ENCODE measurements around the gene BCAS3.
"Not testable (repeated sequence)": the region's sequence is repeated elsewhere in the genome, so short reads cannot be mapped to it uniquely, and the experiment has no call there.

The BCAS3 gene

GRCh38 chr17:60798576-60798975, 120.9 kb downstream of the BCAS3 start:
- DNase-seq (ENCODE audit: low read depth) = no peak

GRCh38 chr17:60802377-60802776, 124.7 kb downstream of the BCAS3 start:
- no peak for DNase-seq (ENCODE audit: low read depth)

DNA sequence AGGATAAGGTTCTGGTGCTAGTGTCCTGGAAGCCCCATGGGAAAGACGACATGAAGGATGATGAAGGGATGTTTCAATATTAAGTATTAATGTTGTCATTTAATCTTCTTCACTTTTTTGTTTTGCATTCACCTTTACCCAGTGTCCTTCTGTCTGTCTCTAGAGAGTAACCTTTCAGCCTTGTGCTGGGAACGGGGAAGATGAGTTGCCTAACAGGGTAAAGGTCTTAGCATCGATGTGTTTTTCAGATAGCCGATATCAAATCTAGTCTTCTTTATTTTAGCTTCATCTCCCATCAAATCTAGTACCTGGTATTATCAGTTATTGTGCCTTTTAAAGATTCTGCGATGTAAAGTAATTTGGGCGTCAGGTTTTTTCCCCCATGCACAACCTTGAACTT, 125.4 kb downstream of the BCAS3 start:
- DNase-seq (ENCODE audit: low read depth) = no peak

DNA sequence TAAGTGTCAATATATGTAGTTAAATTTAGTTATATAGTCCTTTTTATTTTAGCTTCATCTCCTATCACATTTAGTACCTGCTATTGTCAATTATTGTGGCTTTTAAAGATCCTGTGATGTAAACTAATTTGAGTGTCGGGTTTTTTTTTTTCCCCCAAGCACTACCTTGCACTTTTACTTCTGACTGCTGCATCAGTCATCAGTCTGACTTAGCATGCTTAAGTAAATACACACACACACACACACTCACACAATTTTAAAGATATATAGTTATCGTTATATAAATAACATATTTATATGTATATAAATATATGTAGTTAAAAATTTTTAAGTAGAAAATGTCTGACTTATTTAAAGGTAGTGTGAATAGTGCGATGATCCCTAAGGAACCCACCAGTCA, 127.2 kb downstream of the BCAS3 start:
- DNase-seq (ENCODE audit: low read depth) = no peak

DNA sequence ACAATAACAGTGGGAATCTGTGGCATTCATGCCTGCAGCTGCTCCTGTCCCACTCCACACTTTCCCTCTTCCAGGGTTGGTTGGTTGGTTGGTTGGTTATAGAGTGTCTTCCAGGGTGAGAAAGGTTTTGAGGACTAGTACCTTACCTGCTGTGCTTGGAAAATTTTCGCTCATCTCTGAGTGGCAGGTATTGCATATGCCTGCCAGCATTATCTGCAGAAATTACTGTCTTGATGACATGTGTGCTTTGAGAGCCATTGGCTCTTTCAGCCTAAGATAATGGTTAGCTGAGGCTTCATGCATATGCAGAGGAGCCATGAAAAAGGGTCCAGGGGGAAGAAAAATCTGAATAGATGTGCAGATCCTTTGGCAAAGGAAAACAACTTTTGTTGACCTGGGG, 131.8 kb downstream of the BCAS3 start:
- DNase-seq (ENCODE audit: low read depth) = no peak

DNA sequence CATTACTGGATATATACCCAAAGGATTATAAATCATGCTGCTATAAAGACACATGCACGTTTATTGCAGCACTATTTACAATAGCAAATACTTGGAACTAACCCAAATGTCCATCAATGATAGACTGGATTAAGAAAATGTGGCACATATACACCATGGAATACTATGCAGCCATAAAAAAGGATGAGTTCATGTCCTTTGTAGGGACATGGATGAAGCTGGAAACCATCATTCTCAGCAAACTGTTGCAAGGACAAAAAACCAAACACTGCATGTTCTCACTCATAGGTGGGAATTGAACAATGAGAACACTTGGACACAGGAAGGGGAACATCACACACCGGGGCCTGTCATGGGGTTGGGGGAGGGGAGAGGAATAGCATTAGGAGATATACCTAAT, 137.3 kb downstream of the BCAS3 start:
- DNase-seq (ENCODE audit: low read depth) = not testable (repeated sequence)

DNA sequence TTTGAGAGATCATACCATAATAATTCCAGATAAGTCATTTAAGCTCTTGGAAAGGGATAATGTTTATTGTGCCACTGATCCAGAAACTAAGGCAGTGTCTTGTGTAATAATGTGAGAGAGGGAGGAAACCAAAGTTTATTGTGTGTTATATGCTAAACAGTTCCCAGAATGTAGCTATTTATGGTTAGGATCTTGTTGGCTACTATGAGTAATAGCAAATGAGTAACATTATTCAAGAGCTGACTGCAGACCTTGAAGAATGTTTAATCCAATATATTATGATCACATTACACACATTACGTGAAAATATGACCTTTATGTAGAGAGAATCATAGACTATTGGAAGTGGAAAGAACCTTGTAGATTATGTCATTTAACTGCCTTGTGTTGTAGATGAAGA, 139.5 kb downstream of the BCAS3 start:
- DNase-seq (ENCODE audit: low read depth) = peak; percentile 76

DNA sequence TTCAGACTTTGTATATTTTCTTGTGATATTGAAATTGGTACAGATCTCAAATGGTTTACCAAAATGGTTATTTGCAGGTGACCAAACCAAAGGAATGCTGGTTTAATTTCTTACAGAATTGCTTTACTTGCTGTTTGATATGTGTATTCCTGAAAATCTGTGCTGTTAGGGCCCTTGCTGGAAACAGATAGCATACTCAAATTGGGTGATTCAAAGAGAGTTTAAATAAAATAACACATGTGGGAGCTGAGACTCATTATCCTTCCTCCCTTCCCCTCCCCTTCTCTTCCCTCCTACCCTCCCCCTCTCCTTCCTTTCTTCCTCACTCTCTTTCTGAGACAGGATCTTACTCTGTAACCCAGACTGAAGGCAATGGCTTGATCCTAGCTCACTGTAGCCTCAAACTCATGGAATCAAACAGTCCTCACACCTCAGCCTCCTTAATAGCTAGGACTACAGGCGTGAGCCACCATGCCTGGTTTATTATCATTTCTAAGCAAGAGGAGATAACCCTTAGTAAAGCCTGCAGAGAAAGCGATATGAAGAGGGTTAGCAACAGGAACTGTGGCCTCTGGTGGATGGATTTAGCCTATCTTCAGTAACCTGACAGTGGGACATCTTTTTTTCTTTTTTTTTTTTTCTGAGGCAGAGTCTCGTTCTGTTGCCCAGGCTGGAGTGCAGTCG, 141.9 kb downstream of the BCAS3 start:
- no peak for DNase-seq (ENCODE audit: low read depth)

DNA sequence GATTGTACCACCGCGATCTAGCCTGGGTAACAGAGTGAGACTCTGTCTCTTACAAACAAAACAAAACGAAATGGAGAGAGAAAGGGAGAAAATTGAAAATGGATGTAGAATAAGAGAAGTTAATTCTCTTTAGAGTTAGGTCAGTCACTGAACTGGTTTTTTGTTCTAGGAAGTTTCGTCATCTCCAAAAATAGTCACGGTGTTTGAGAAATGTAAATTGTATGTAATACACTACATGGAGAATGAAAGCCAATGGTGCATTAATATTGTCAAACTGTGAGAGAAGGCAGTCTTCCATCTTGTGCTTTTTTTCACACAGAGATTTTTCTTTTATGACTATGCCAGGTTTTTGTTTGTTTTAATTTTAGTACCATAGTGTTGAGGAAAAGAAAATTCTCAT, 145.9 kb downstream of the BCAS3 start:
- no peak for DNase-seq (ENCODE audit: low read depth)

DNA sequence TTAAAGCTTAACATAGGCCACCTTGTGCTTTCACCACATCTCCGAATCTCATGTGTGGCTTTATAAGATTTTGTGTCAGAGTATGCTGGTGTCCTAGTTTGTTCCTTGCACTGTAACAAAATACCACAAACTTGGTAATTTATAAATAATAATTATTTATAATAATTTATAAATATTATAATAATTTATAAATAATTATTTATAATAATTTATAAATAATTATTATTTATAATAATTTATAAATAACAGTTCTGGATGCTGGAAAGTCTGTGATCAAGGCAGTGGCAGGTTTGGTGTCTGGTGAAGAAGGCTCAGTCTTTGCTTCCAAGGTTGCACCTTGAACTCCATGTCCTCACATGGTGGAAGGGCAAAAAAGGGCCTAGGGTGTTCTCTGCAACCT, 147.7 kb downstream of the BCAS3 start:
- no peak for DNase-seq (ENCODE audit: low read depth)

GRCh38 chr17:60827943-60828342, 150.3 kb downstream of the BCAS3 start:
- DNase-seq (ENCODE audit: low read depth) = no peak

DNA sequence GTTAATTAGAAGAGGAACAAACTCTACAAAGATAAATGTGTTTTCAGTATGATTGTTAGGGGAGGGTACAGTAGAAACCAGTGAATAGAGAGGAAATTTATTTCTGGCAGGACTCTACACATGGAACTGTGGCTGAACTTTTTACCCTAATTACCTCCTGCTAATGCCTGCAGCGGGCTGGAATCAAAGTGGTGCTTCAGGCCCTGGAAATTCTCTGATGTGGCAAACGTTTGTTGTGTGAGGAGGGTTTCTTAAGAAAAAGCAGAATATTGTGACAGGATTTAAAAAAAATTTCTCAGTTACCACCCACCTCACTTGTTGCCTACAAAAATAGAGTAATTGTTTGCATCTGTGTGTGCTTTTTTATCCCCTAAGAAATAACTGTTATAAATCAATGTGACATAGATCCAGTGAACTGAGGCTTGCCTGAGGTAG, 154.5 kb downstream of the BCAS3 start:
- DNase-seq (ENCODE audit: low read depth) = no peak

DNA sequence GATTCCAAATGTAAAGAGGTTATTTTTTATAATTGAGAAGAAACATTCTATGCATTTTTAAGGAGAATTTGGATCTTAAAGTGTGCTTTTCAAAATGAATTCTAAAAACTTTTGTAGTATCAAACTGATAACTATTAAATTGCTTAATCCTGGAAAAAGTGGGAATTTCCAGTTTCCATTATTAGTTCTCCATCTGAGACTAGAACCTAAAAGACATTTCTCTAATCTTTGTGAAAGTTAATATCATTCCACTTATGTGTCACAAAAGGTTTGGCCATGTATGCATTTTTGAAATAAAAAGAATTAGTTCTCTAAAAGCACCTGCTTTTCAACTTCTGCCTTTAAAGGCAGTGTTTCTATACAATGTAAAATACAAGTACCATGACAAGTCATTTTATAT, 155.0 kb downstream of the BCAS3 start:
- no peak for DNase-seq (ENCODE audit: low read depth)

DNA sequence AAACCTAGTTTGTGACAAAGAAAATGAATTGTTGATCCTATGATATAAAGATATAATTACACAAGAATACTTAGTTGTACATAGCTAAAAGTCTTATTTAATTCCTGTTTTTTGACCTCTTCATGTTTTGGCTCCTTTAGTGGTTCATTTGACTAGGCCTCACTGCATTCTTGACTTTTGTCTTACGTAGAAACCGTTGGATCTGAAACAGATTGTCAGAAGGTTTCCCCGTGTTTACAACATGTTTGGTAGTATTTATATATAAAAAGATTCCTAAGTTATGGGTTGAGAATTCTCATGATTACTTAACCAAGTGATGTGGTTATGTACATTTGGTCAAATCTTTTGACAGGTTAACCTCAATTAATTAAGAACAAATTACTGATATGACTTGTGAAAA, 162.8 kb downstream of the BCAS3 start:
- no peak for DNase-seq (ENCODE audit: low read depth)

DNA sequence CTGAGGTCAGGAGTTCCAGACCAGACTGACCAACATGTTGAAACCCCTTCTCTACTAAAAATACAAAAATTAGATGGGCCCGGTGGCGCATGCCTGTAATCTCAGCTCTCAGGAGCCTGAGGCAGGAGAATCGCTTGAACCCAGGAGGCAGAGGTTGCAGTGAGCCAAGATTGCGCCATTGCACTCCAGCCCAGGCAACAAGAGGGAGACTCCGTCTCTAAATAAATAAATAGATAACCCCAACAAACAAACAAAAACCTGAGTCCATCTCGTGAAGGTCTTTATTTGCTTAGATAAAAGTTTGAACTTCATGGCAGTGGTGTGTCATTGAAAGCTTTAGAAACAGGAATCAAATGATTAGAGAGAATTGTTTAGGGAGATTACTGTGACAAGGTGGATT, 167.4 kb downstream of the BCAS3 start:
- no peak for DNase-seq (ENCODE audit: low read depth)

DNA sequence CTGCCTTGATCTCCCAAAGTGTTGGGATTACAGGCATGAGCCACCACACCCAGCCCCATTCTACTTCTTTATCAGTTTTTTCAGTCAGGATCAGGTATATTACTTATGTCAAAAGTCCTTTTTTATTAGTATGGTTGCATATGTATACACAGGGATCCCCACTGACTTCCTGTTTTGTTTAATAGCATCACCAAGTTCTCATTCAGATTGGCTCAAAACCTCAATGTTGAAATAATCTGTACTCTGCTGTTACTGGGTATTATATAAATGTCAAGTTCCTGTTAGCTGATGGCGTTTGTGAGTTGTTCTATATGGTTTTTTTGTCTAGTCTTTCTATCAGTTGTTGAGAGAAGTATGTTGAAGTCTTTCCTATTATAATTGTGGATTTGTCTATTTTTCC, 168.5 kb downstream of the BCAS3 start:
- no peak for DNase-seq (ENCODE audit: low read depth)

DNA sequence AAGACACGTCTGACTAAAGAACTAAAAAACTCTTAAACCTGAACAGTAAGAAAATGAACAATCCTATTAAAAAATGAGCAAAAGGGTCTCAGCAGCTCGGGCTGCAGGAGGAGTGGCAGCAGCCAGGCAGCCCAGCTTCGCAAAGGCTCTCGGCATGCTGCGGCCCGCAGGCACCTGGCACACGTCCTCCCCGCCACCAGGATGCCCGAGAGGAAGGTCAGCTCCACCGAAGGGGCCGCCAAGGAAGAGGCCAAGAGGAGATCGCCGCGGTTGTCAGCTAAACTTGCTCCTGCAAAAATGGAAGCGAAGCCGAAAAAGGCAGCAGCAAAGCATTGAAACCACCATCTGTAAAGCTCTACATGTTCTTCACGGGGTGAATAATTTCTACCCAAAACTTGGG, 173.5 kb downstream of the BCAS3 start:
- DNase-seq (ENCODE audit: low read depth) = no peak

GRCh38 chr17:60857556-60858080, 180.0 kb downstream of the BCAS3 start:
- no peak for DNase-seq (ENCODE audit: low read depth)

- no peak for DNase-seq (ENCODE audit: low read depth)
These were observed 184.8 kb downstream of the BCAS3 start for GRCh38 chr17:60862482-60862881.

DNA sequence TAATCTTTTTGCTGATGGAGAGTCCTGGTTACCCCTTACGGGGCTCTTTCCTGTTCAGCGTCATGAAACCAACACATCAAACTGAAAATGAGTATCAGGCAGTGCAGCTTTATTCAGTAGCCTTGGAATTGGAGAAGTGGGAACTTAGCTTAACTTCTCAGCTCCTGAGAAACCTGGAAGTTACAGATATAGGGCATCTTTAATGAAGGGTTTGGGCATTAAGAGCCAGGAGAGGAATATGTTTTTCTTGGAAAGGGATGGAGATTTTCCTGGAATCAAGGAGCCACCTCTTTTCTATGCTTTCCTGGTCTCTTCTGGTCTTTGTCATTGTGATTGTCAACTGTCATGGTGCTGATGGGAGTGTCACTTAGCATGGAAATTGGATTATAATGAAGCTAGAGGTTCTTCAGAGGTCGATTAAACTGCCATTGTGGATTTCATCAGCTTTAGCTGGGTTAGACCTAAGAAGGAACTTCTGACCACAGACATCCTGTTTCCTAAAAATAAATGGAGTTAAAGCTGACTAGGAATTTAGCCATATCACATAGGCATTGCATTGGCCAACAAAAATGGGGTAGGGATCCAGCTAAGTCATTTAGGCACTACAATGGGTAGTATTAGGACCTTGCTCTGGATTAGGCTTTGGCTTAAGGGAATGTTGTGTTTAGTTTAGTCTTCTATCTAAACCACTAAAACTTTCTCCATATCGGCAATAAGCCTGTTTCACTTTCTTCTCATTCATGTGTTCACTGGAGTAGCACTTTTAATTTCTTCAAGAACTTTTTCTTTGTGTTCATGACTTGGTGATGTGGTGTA, 186.4 kb downstream of the BCAS3 start:
- DNase-seq (ENCODE audit: low read depth) = no peak

- DNase-seq (ENCODE audit: low read depth) = no peak
These were observed 187.0 kb downstream of the BCAS3 start for GRCh38 chr17:60864708-60865005.

DNA sequence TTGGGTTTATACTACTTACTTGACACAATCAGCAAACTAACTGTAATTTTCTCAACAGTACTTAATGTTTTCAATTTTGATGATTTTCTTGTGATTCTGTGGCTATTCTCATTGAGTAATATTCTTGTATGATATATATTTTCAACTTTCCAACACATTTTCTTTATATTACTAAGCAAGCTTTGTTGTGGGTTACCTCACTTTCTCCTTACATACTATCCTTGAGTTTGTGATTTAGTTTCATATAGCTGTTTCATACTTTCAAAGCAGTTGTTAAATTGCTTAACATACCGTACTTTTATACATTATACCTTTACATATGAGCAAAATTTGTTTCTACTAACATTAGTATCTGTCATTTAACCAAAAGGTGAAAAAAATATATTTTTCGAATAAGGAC, 197.1 kb downstream of the BCAS3 start:
- no peak for DNase-seq (ENCODE audit: low read depth)

DNA sequence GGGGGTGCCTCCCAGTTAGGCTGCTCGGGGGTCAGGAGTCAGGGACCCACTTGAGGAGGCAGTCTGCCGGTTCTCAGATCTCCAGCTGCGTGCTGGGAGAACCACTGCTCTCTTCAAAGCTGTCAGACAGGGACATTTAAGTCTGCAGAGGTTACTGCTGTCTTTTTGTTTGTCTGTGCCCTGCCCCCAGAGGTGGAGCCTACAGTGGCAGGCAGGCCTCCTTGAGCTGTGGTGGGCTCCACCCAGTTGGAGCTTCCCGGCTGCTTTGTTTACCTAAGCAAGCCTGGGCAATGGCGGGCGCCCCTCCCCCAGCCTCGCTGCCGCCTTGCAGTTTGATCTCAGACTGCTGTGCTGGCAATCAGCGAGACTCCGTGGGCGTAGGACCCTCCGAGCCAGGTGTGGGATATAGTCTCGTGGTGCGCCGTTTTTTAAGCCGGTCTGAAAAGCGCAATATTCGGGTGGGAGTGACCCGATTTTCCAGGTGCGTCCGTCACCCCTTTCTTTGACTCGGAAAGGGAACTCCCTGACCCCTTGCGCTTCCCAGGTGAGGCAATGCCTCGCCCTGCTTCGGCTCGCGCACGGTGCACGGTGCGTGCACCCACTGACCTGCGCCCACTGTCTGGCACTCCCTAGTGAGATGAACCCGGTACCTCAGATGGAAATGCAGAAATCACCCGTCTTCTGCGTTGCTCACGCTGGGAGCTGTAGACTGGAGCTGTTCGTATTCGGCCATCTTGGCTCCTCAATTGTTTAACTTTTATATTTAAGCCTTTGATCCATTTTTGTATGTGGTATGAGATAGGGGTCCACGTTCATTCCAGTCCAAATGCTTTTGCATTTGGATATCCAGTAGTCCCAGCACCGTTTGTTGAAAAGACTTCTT, 209.3 kb downstream of the BCAS3 start:
- not testable (repeated sequence) for DNase-seq (ENCODE audit: low read depth)
